Measurements from ENCODE around the gene DET1.
A peak's percentile ranks its signal among the peaks of the same experiment; 100 is the strongest.

Gene DET1

GRCh38 chr15:88467073-88467934 is 79.2 kb downstream of the DET1 start, which contains the start of the genes MRPL46 and MRPS11:
MRPL46 (minus strand) TSS chr15:88467388; CDS start chr15:88467377, 11 bp downstream.
MRPS11 (plus strand) TSS chr15:88467708; CDS start chr15:88467718, 10 bp downstream.
- DNase-seq (ENCODE audit: low read depth) = peak; percentile 81

DNA sequence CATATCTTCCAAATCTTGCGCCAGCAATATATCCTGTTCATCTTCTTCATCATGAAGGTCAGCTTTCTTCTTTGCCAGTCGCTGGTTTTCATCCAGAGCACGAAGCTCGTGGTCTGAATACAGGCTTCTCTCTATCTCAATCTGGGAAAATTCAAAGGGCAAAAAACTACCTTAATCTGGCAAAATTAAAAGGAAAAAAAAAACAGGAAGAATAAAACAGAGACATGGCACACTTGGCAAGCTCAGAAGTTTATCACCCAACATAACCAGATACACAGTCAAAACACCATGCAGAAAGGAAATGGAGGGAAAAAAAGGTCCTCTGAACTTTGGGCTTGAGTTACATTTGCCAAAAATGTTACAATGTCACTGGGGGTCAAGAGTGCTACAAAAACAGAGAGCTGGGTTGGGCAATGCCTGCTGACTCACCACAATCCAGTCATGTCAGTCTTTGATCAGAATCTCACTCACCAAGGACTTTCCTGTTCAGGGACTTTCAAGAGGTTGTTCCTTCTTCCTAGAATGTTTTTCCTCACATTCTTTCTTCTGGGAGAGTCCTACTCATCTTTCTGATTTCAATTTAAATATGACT is 80.8 kb downstream of the DET1 start:
- DNase-seq (ENCODE audit: low read depth) = peak; percentile 53

GRCh38 chr15:88463870-88464532 is 82.5 kb downstream of the DET1 start:
- DNase-seq (ENCODE audit: low read depth) = no peak
